Amygdala (tissue), 56 donors: ENCODE measurements around the gene ACER3.
A peak's percentile ranks its signal among the peaks of the same experiment; 100 is the strongest.
"Not testable (repeated sequence)": the region's sequence is repeated elsewhere in the genome, so short reads cannot be mapped to it uniquely, and the experiment has no call there.

Experiments used
- DNase-seq, 56 donors: peaks; one replicate each; lab custom pipeline; 2025; lab: John Stamatoyannopoulos, UW

Gene ACER3

GRCh38 chr11:76835928-76836612 is 24.6 kb upstream of the ACER3 start:
- DNase-seq = peak in 1 of 56 donors; percentile 26

- DNase-seq = peak in 1 of 56 donors; percentile 5
Measured at GRCh38 chr11:76836613-76837291, 24.0 kb upstream of the ACER3 start.

GRCh38 chr11:76837696-76838677 is 22.7 kb upstream of the ACER3 start:
- DNase-seq = peak in 17 of 56 donors; percentile 7 to 62 (median 32)

GRCh38 chr11:76838678-76839068 is 22.0 kb upstream of the ACER3 start:
- peak in 4 of 56 donors; percentile 3 to 32 (median 8) for DNase-seq

GRCh38 chr11:76839311-76839710 is 21.4 kb upstream of the ACER3 start:
- no peak for DNase-seq

GRCh38 chr11:76841923-76842452 is 18.7 kb upstream of the ACER3 start:
- no peak for DNase-seq

- DNase-seq = no peak
Measured at GRCh38 chr11:76843907-76844306, 16.8 kb upstream of the ACER3 start.

- no peak for DNase-seq
Measured at GRCh38 chr11:76844511-76844910, 16.2 kb upstream of the ACER3 start.

GRCh38 chr11:76845069-76845468 is 15.6 kb upstream of the ACER3 start:
- no peak for DNase-seq

GRCh38 chr11:76846441-76846840 is 14.3 kb upstream of the ACER3 start:
- no peak for DNase-seq

- no peak for DNase-seq
Measured at GRCh38 chr11:76849376-76849775, 11.3 kb upstream of the ACER3 start.

GRCh38 chr11:76850130-76850529 is 10.6 kb upstream of the ACER3 start:
- DNase-seq = no peak

- peak in 3 of 56 donors; percentile 6 to 24 (median 7) for DNase-seq
Measured at GRCh38 chr11:76850815-76851214, 9.9 kb upstream of the ACER3 start.

GRCh38 chr11:76854709-76855108 is 6.0 kb upstream of the ACER3 start:
- no peak for DNase-seq

GRCh38 chr11:76855670-76856069 is 5.0 kb upstream of the ACER3 start:
- not testable (repeated sequence) for DNase-seq

GRCh38 chr11:76856106-76856505 is 4.6 kb upstream of the ACER3 start:
- no peak for DNase-seq

GRCh38 chr11:76856571-76856970 is 4.1 kb upstream of the ACER3 start:
- DNase-seq = no peak

GRCh38 chr11:76857781-76858410 is 2.8 kb upstream of the ACER3 start:
- DNase-seq = no peak

GRCh38 chr11:76859708-76860227 is 950 bp upstream of the ACER3 start:
- DNase-seq = no peak

GRCh38 chr11:76861490-76861953 is 804 bp downstream of the ACER3 start:
- no peak for DNase-seq
